Spleen (tissue), 11 donors: ENCODE data around the gene CSGALNACT2. TPM values are rescaled to one million over a fixed set of nuclear protein-coding genes. Genes with fewer than 3 reads are reported as not detected.

Experiments used
- DNase-seq: peaks from one replicate; pipeline ENCODE4 v3.0.0-alpha.2; 2020
- H3K27ac ChIP-seq, 8 donors: fragments of 200-600 bp; sonication (generic) in 7 of 8; 1 replicate in 4 of 8; 2 replicates in 4 of 8; pipeline versions ENCODE4 v1.5.0 to v1.8.0; 2016 to 2021; ENCODE audit warnings: inconsistent platforms in 4 of 8, mild to moderate bottlenecking in 4 of 8, moderate library complexity in 1 of 8
- H3K27me3 ChIP-seq, 7 donors: fragments of 200-600 bp; sonication (generic) in 6 of 7; replicated peaks in 1 of 7; 1 replicate in 4 of 7; 2 replicates in 3 of 7; pipeline versions ENCODE4 v1.5.0 to v1.8.0; 2016 to 2021; ENCODE audit warnings: inconsistent platforms in 3 of 7, mild to moderate bottlenecking in 1 of 7
- H3K36me3 ChIP-seq, 6 donors: fragments of 200-600 bp; sonication (generic) in 5 of 6; 1 replicate in 4 of 6; 2 replicates in 2 of 6; pipeline versions ENCODE4 v1.5.0 to v1.8.0; 2016 to 2021; ENCODE audit warnings: inconsistent platforms in 2 of 6
- H3K4me1 ChIP-seq, 6 donors: fragments of 200-600 bp; sonication (generic) in 5 of 6; 1 replicate in 3 of 6; 2 replicates in 3 of 6; pipeline versions ENCODE4 v1.5.0 to v1.8.0; 2016 to 2021; ENCODE audit warnings: inconsistent platforms in 3 of 6
- H3K4me3 ChIP-seq, 8 donors: fragments of 200-600 bp; sonication (generic) in 7 of 8; 1 replicate in 4 of 8; 2 replicates in 4 of 8; pipeline versions ENCODE4 v1.5.0 to v1.8.0; 2016 to 2021; ENCODE audit warnings: inconsistent platforms in 4 of 8, mild to moderate bottlenecking in 4 of 8, moderate library complexity in 2 of 8
- H3K9me3 ChIP-seq, 8 donors: fragments of 200-600 bp; sonication (generic) in 7 of 8; 1 replicate in 4 of 8; 2 replicates in 4 of 8; pipeline versions ENCODE4 v1.5.0 to v1.8.0; 2016 to 2021; ENCODE audit warnings: inconsistent platforms in 4 of 8
- CTCF ChIP-seq, 11 experiments: fragments of 200-600 bp in 7 of 11; fragments of 450-650 bp in 4 of 11; sonication (generic) in 4 of 11; IDR thresholded peaks in 8 of 11; conservative IDR thresholded peaks in 3 of 11; 1 replicate in 7 of 11; 2 replicates in 4 of 11; pipeline versions ENCODE4 v1.4.0 to v1.8.0; 2016 to 2021; ENCODE audit warnings: antibody characterized with exemption in 11 of 11, inconsistent platforms in 4 of 11, mild to moderate bottlenecking in 1 of 11
- POLR2A ChIP-seq, 3 donors: fragments of 450-650 bp; IDR thresholded peaks; one replicate each; pipeline ENCODE4 v1.5.1; 2017; ENCODE audit warnings: antibody characterized with exemption in 3 of 3, mild to moderate bottlenecking in 1 of 3
- POLR2AphosphoS5 ChIP-seq, 3 donors: sonication (generic); formaldehyde crosslinking; IDR thresholded peaks; one replicate each; pipeline ENCODE4 v1.5.1; 2017; ENCODE audit warnings: antibody characterized with exemption in 3 of 3
- WGBS, 5 donors: extraction: QIAGEN DNeasy Blood & Tissue Kit in 3 of 5; methylation state at CpG; one replicate each; pipeline versions ENCODE4 v1.1.5 to v1.1.7; 2013 to 2018; 5-methylcytosine and 5-hydroxymethylcytosine counted together
- intact Hi-C: fragments of 100-400 bp; cut with DNase I; formaldehyde crosslinking; loops from one replicate; pipeline ENCODE4 v1.15.0; 2023; ENCODE audit warnings: low total_unique reads
- polyA plus RNA-seq, 3 donors: library from polyadenylated mRNA; stranded (reverse); fragments of 200-250 nt; gene quantifications; one replicate each; pipeline ENCODE4 v1.2.1, GENCODE V29; 2013
- total RNA-seq, 7 donors: library from RNA; depleted of rRNA in 3 of 7; stranded (reverse); fragments of >200 nt in 3 of 7; fragmentation: NEBNext Ultra II Directional in 4 of 7; extraction: Animal tissue kit (Norgen Biotek cat#: 25700) in 4 of 7; gene quantifications; one replicate each; pipeline versions ENCODE4 v1.1.0 to v1.2.1, GENCODE V29; 2016 to 2021
- donor health status: healthy with polysubstance abuse.
- donor health status: DM: no; HTN: no; CAD: no; lungs with moderate emphysema.
- donor health status: DM: no; HTN: no; CAD: no.
- donor health status: Bipolar disorder and iron deficiency.
- donor health status: healthy.
- donor health status: DM: no; HTN: no; CAD: no.
- donor health status: DM: yes; HTN: yes; CAD: no.

The CSGALNACT2 gene
- total and polyA plus RNA-seq, 10 donors, result 8.1 to 77.1 (median 34.2) TPM

DNA sequence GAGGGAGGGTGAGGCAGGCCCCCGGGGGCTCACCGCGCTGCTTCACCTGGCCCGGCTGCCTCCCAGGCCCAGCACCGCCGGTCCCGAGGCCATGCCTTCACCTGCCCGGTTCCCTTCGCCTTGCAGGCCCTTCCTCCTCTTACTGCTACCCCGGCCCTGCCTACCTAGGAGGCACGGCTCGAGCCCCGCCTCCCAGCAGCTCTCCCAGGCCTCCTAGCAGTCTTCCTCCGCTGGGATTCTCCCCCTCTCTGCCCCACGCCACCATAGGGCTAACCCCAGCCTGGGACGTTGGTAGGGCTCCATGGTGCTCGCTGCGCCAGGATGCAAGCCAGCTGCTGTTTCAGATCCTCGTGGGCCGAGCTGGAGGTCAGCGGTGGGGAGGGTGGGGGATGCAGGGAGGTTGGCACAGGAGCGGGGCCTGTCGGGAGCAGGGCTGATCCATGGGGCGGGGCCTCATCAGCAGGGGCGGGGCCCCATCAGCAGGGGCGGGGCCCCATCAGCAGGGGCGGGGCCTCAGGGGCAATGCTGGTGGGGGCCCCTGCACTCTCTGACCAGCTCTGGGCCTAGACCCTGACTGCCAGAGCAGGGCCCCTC lies 65.3 kb downstream of the CSGALNACT2 start:
- peak; percentile 85 for DNase-seq
- H3K27ac ChIP-seq, result peak overlapping the region in 3 of 8 donors; percentile 26 to 86 (median 57)
- peaks cover 0 to 22% (median 0%) of the 10 kb centered on the region in 6 donors for H3K36me3 ChIP-seq
- 51 to 77% (median 59%) methylated on average over 17 to 27 of the region's 27 CpGs for WGBS, 5 donors
- no peaks in the 10 kb centered on the region for H3K9me3 ChIP-seq
- intact Hi-C loops, result no loop called here
- H3K4me3 ChIP-seq, result peak overlapping the region in 5 of 8 donors; percentile 3 to 77 (median 51)
- peaks cover 0 to 43% (median 19%) of the 10 kb centered on the region in 6 donors for H3K4me1 ChIP-seq
- H3K27me3 ChIP-seq, result no peaks in the 10 kb centered on the region
- TF ChIP-seq POLR2AphosphoS5 (IDR thresholded peaks at IDR 0.05) (no peak), POLR2A (IDR thresholded peaks at IDR 0.05) (no peak)

DNA sequence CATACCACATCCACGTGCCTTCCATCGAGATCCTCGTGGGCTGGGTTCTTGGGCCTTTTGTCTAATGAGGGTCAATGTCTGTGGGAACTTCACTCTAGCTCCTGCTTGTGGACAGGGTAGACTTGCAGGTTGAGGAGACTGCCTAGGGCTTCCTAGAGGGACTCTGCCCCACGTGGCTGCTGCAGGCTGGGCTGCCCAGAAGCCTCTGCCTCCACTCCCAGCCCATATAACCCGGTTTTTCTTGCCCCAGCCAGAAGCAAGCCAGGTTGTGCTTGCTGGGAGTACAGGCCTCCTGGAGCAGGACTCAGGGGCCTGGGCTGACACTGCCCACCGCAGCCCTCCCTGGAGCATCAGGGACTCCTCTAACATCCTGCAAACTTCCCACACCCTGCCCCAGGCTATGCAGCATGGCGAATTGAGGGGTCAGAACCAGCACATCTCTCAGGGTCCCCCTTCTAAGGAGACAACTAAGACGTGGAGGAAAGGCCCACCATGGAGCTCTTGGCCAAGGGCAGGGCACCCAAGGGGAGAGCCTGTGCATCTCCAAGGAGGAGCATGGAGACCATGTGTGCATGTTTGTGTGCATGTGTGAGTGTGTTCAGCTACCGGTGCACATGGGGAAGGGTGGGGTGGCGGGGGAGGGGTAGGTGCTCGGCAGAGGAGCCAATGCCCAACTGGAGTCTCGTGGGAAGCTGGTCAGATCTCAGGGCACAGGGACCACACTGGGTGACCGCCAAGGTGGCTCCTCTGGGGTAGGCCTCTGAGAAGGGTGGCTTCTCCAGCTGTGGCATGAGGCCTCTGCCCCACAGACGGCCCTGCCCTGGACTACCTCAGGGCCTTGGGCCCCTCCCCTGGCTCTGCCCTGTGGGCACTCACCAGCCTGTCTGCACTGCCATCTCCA lies 66.0 kb downstream of the CSGALNACT2 start:
- H3K27me3 ChIP-seq, result no peaks in the 10 kb centered on the region
- WGBS, 5 donors, result 80 to 86% (median 84%) methylated on average over 11 to 14 of the region's 14 CpGs
- H3K36me3 ChIP-seq, result peaks cover 0 to 14% (median 0%) of the 10 kb centered on the region in 6 donors
- peak; percentile 71 for DNase-seq
- H3K27ac ChIP-seq, result peak overlapping the region in 2 of 8 donors; percentile 46 to 86
- no peaks in the 10 kb centered on the region for H3K9me3 ChIP-seq
- intact Hi-C loops, result no loop called here
- no peak overlapping the region for H3K4me3 ChIP-seq
- TF ChIP-seq POLR2A (IDR thresholded peaks at IDR 0.05) (no peak), POLR2AphosphoS5 (IDR thresholded peaks at IDR 0.05) (no peak), CTCF (IDR thresholded peaks at IDR 0.05 in 8 of 11, conservative IDR thresholded peaks at IDR 0.05 in 3 of 11) (no peak)
- H3K4me1 ChIP-seq, result peaks cover 0 to 43% (median 19%) of the 10 kb centered on the region in 6 donors

- H3K4me1 ChIP-seq, result peaks cover 0 to 43% (median 19%) of the 10 kb centered on the region in 6 donors
- peak; percentile 88 for DNase-seq
- peak overlapping the region in 3 of 8 donors; percentile 33 to 46 (median 38) for H3K27ac ChIP-seq
- TF ChIP-seq CTCF (IDR thresholded peaks at IDR 0.05 in 8 of 11, conservative IDR thresholded peaks at IDR 0.05 in 3 of 11), result peak; percentile 59 to 87 (median 80)
- TF ChIP-seq POLR2AphosphoS5 (IDR thresholded peaks at IDR 0.05), result peak in 1 of 3 donors; percentile 31
- TF ChIP-seq POLR2A (IDR thresholded peaks at IDR 0.05), result no peak
- H3K36me3 ChIP-seq, result peaks cover 0 to 6% (median 0%) of the 10 kb centered on the region in 6 donors
- no peaks in the 10 kb centered on the region for H3K27me3 ChIP-seq
- WGBS, 5 donors, result 54 to 62% (median 58%) methylated on average over 10 to 11 of the region's 11 CpGs
- intact Hi-C loops, result no loop called here
- H3K4me3 ChIP-seq, result no peak overlapping the region
- H3K9me3 ChIP-seq, result no peaks in the 10 kb centered on the region
Observed at GRCh38 chr10:43204943-43205671, 66.9 kb downstream of the CSGALNACT2 start.

DNA sequence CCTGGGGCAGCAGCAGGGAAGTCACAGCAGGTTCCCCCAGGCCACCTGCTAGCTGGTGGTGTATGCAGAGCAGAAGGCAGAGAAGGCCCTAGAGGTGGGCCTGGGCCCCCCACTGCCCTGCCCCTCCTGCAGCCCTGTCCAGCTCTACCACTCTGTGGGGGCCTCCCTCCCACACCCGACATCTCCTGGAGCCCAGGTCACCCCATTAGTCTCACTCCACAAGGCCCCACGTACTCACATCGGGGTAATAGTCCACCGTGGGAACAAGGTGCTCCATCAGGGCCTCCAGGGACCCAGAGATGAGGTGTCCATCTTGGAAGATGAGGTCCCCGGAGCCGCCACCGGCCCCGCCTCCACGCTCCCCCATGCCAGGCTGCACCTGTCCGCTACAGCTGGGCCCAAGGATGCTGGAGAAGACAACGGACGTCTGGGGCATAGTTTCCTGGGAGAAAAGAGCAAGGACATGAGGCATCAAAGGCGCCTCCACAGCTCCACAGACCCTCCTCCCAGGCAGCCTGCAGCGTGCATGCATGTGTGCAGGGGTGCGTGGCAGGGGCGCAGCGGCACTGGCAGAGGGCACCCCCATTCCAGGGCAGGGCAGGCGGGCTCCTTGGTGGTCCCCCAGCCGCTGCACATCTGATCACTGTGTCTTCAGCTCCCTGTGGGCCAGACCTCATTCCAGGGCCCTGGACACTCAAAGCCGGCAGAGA lies 67.6 kb downstream of the CSGALNACT2 start:
- Histone ChIP-seq H3K4me1 (peaks cover 0 to 43% (median 19%) of the 10 kb centered on the region in 6 donors), H3K27me3 (no peaks in the 10 kb centered on the region), H3K27ac (no peak overlapping the region), H3K4me3 (no peak overlapping the region), H3K36me3 (no peaks in the 10 kb centered on the region), H3K9me3 (no peaks in the 10 kb centered on the region)
- intact Hi-C loops, result no loop called here
- no peak for TF ChIP-seq POLR2AphosphoS5 (IDR thresholded peaks at IDR 0.05)
- no peak for TF ChIP-seq CTCF (IDR thresholded peaks at IDR 0.05 in 8 of 11, conservative IDR thresholded peaks at IDR 0.05 in 3 of 11)
- TF ChIP-seq POLR2A (IDR thresholded peaks at IDR 0.05), result no peak
- DNase-seq, result no peak
- 89 to 95% (median 93%) methylated on average over 18 to 20 of the region's 20 CpGs for WGBS, 5 donors
